NCI-H2107 (cell line): ENCODE data around the gene BZW2.

Experiments
- DNase-seq: peaks from one replicate; lab custom pipeline; 2025; lab: John Stamatoyannopoulos, UW

Gene BZW2

GRCh38 chr7:16718111-16718656 is 72.2 kb downstream of the BZW2 start:
- no peak for DNase-seq

GRCh38 chr7:16719699-16720098 is 73.7 kb downstream of the BZW2 start:
- DNase-seq: no peak

- no peak for DNase-seq
These were observed 75.6 kb downstream of the BZW2 start for GRCh38 chr7:16721541-16721940.

- DNase-seq: no peak
These were observed 78.4 kb downstream of the BZW2 start for GRCh38 chr7:16724344-16724743.

- DNase-seq: no peak
These were observed 80.2 kb downstream of the BZW2 start for GRCh38 chr7:16726189-16726588.

- no peak for DNase-seq
These were observed 81.8 kb downstream of the BZW2 start for GRCh38 chr7:16727736-16728135.

- DNase-seq: no peak
These were observed 82.8 kb downstream of the BZW2 start for GRCh38 chr7:16728811-16729210.

GRCh38 chr7:16729541-16729940 is 83.6 kb downstream of the BZW2 start:
- no peak for DNase-seq

- DNase-seq: no peak
These were observed 85.0 kb downstream of the BZW2 start for GRCh38 chr7:16730937-16731336.

GRCh38 chr7:16732828-16733227 is 86.8 kb downstream of the BZW2 start:
- DNase-seq: no peak

- DNase-seq: no peak
These were observed 88.3 kb downstream of the BZW2 start for GRCh38 chr7:16734148-16734726.

- DNase-seq: no peak
These were observed 89.0 kb downstream of the BZW2 start for GRCh38 chr7:16735020-16735419.

- no peak for DNase-seq
These were observed 92.2 kb downstream of the BZW2 start for GRCh38 chr7:16738011-16738688.

- DNase-seq: no peak
These were observed 94.1 kb downstream of the BZW2 start for GRCh38 chr7:16739863-16740622.

- DNase-seq: no peak
These were observed 94.6 kb downstream of the BZW2 start for GRCh38 chr7:16740623-16740953.

GRCh38 chr7:16740996-16741395 is 95.0 kb downstream of the BZW2 start:
- no peak for DNase-seq

GRCh38 chr7:16741676-16742075 is 95.7 kb downstream of the BZW2 start:
- no peak for DNase-seq

GRCh38 chr7:16742547-16742946 is 96.6 kb downstream of the BZW2 start:
- no peak for DNase-seq

GRCh38 chr7:16743236-16743635 is 97.3 kb downstream of the BZW2 start:
- no peak for DNase-seq

GRCh38 chr7:16744518-16745250 is 98.7 kb downstream of the BZW2 start:
- DNase-seq: no peak

GRCh38 chr7:16745645-16746044 is 99.7 kb downstream of the BZW2 start:
- no peak for DNase-seq

GRCh38 chr7:16747102-16747501 is 101.1 kb downstream of the BZW2 start:
- DNase-seq: no peak
